ENCODE measurements around the gene ATP11A. TPM values are rescaled to one million over a fixed set of nuclear protein-coding genes. Genes with fewer than 3 reads are reported as not detected.

The ATP11A gene
- total RNA-seq, 1 donor from 2014 or later = 11.5 TPM

Other genes with a start within 250 kb of the ATP11A start
- gene TUBGCP3, start 101.9 kb upstream of the ATP11A start, total RNA-seq = 17.2 TPM

All from skeletal muscle tissue (tissue), 1 donor.